ENCODE data around the gene UMAD1.

GRCh38 chr7:7876419-7876818, 235.9 kb downstream of the UMAD1 start:
- TF ChIP-seq TFDP1 (CRISPR knock-in tag; IDR thresholded peaks at IDR 0.05; ENCODE audit: borderline replicate concordance), result no peak
- no peak for TF ChIP-seq TCF7L2 (IDR thresholded peaks at IDR 0.05; ENCODE audit: low read depth, low read length)
- no peak for TF ChIP-seq PHF8 (CRISPR knock-in tag; IDR thresholded peaks at IDR 0.05)
- no peak for TF ChIP-seq ETV6 (CRISPR knock-in tag; conservative IDR thresholded peaks at IDR 0.05)
- no peak for TF ChIP-seq CBX2 (IDR thresholded peaks at IDR 0.05; ENCODE audit: low read depth, low read length)
- no peak for TF ChIP-seq CBX2 (CRISPR knock-in tag; IDR thresholded peaks at IDR 0.05; ENCODE audit: low read depth)
- TF ChIP-seq IRF9 (CRISPR knock-in tag; IDR thresholded peaks at IDR 0.05; ENCODE audit: borderline replicate concordance), result no peak
- TF ChIP-seq MZF1 (CRISPR knock-in tag; IDR thresholded peaks at IDR 0.05; ENCODE audit: borderline replicate concordance), result no peak
- TF ChIP-seq NFIC (IDR thresholded peaks at IDR 0.05; ENCODE audit: low read length), result no peak
- TF ChIP-seq PHF21A (CRISPR knock-in tag; IDR thresholded peaks at IDR 0.05), result no peak
- no peak for TF ChIP-seq ZNF75D (CRISPR knock-in tag; IDR thresholded peaks at IDR 0.05; ENCODE audit: borderline replicate concordance)
- TF ChIP-seq GLMP (CRISPR knock-in tag; IDR thresholded peaks at IDR 0.05; ENCODE audit: borderline replicate concordance), result no peak
- no peak for TF ChIP-seq ZBTB3 (CRISPR knock-in tag; IDR thresholded peaks at IDR 0.05; ENCODE audit: borderline replicate concordance, low read depth)
- no peak for TF ChIP-seq ZNF34 (CRISPR knock-in tag; IDR thresholded peaks at IDR 0.05; ENCODE audit: borderline replicate concordance)
